Thyroid gland (tissue), 4 donors: ENCODE results near the gene NAA80. TPM values are rescaled to one million over a fixed set of nuclear protein-coding genes. Genes with fewer than 3 reads are reported as not detected.
A peak's percentile ranks its signal among the peaks of the same experiment; 100 is the strongest.

Source experiments
- DNase-seq, 2 donors: peaks; one replicate each; pipeline ENCODE4 v3.0.0-alpha.2; 2019
- H3K27ac ChIP-seq, 3 donors: fragments of 200-600 bp; sonication (generic); 1 replicate in 2 of 3; 2 replicates in 1 of 3; pipeline ENCODE4 v1.5.1; 2016 to 2019; ENCODE audit warnings: mild to moderate bottlenecking in 1 of 3, moderate library complexity in 1 of 3
- H3K27me3 ChIP-seq: fragments of 200-600 bp; sonication (generic); one replicate; pipeline ENCODE4 v1.5.1; 2019
- H3K36me3 ChIP-seq, 2 donors: fragments of 200-600 bp; sonication (generic); one replicate each; pipeline ENCODE4 v1.5.1; 2016 to 2019
- H3K4me1 ChIP-seq, 2 donors: fragments of 200-600 bp; sonication (generic); one replicate each; pipeline ENCODE4 v1.5.1; 2017 to 2019
- H3K4me3 ChIP-seq, 3 donors: fragments of 200-600 bp; sonication (generic); replicated peaks in 1 of 3; 1 replicate in 2 of 3; 2 replicates in 1 of 3; pipeline ENCODE4 v1.5.1; 2016; ENCODE audit warnings: mild to moderate bottlenecking in 1 of 3
- H3K9me3 ChIP-seq: fragments of 200-600 bp; sonication (generic); one replicate; pipeline ENCODE4 v1.5.1; 2017
- CTCF ChIP-seq, 6 experiments: fragments of 200-600 bp in 3 of 6; fragments of 450-650 bp in 3 of 6; sonication (generic) in 3 of 6; IDR thresholded peaks; one replicate each; pipeline ENCODE4 v1.5.1; 2016 to 2019; ENCODE audit warnings: antibody characterized with exemption in 6 of 6, mild to moderate bottlenecking in 2 of 6, inconsistent platforms in 1 of 6, moderate library complexity in 1 of 6
- POLR2A ChIP-seq, 2 donors: fragments of 450-650 bp; IDR thresholded peaks; one replicate each; pipeline ENCODE4 v1.6.1; 2017; ENCODE audit warnings: antibody characterized with exemption in 2 of 2, mild to moderate bottlenecking in 2 of 2, moderate library complexity in 1 of 2
- WGBS, 2 donors: methylation state at CpG; one replicate each; pipeline ENCODE4 v1.1.5; 2017; 5-methylcytosine and 5-hydroxymethylcytosine counted together
- intact Hi-C: fragments of 100-400 bp; cut with DNase I; formaldehyde crosslinking; loops from one replicate; pipeline ENCODE4 v1.15.1; 2023
- total RNA-seq, 4 donors: library from RNA; depleted of rRNA; stranded (reverse); fragments of >200 nt; gene quantifications; one replicate each; pipeline ENCODE4 v1.2.3, GENCODE V29; 2016

The NAA80 gene
- total RNA-seq, 4 donors from 2014 or later: 6.9 to 15.2 (median 10.8) TPM

- H3K27me3 ChIP-seq: no peaks in the 10 kb centered on the region
- peaks cover 22 to 34% of the 10 kb centered on the region in 2 donors for H3K4me1 ChIP-seq
- 68 to 78% methylated on average over 9 of the region's 9 CpGs for WGBS, 2 donors
- H3K36me3 ChIP-seq: no peaks in the 10 kb centered on the region
- DNase-seq: no peak
- TF ChIP-seq POLR2A (IDR thresholded peaks at IDR 0.05) (no peak), CTCF (IDR thresholded peaks at IDR 0.05) (no peak)
- H3K27ac ChIP-seq: peak overlapping the region; percentile 5 to 76 (median 75)
- no peaks in the 10 kb centered on the region for H3K9me3 ChIP-seq
- intact Hi-C loops: no loop called here
- peak overlapping the region in 1 of 3 donors; percentile 40 for H3K4me3 ChIP-seq
These were observed 40.9 kb upstream of the NAA80 start for GRCh38 chr3:50340147-50340447.

DNA sequence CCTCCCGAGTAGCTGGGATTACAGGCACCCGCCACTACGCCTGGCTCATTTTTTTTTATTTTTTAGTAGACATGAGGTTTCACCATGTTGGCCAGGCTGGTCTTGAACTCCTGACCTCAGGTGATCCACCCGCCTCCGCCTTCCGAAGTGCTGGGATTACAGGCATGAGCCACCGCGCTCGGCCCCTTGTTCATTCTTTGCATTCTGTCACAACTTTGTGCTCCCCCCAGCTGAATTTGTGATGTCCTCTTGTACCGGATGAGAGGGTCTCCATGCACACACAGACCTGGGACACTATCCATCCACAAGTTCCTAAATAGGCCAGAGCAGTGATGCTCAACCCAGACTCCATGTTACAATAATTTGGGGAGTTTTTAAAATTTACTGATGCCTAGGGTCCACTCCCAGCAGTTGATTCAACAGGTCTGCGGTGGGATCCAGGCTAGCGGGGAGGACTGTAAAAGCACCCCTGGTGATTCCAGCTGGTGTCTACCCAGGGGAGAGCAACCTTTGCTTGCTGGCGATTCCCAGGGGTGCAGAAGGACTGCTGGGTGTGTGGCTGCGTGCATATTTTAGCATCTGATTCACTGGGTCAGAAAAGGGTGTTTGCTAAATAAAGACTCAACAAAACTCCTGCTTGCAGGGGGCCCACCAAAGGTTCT is 40.4 kb upstream of the NAA80 start:
- Histone ChIP-seq H3K4me1 (peaks cover 26 to 38% of the 10 kb centered on the region in 2 donors), H3K27me3 (no peaks in the 10 kb centered on the region), H3K27ac (peak overlapping the region; percentile 5 to 76 (median 75)), H3K36me3 (no peaks in the 10 kb centered on the region), H3K4me3 (no peak overlapping the region), H3K9me3 (no peaks in the 10 kb centered on the region)
- whole genome bisulfite sequencing, 2 donors: 77 to 91% methylated on average over 11 to 14 of the region's 14 CpGs
- TF ChIP-seq POLR2A (IDR thresholded peaks at IDR 0.05) (no peak), CTCF (IDR thresholded peaks at IDR 0.05) (no peak)
- intact Hi-C loops: no loop called here
- no peak for DNase-seq

GRCh38 chr3:50338965-50339364 is 39.8 kb upstream of the NAA80 start:
- 76 to 89% methylated on average over 5 of the region's 5 CpGs for WGBS, 2 donors
- Histone ChIP-seq H3K9me3 (no peaks in the 10 kb centered on the region), H3K27ac (peak overlapping the region in 2 of 3 donors; percentile 91 to 96), H3K36me3 (no peaks in the 10 kb centered on the region), H3K4me3 (no peak overlapping the region), H3K4me1 (peaks cover 33 to 45% of the 10 kb centered on the region in 2 donors), H3K27me3 (no peaks in the 10 kb centered on the region)
- no peak for TF ChIP-seq POLR2A (IDR thresholded peaks at IDR 0.05)
- no peak for TF ChIP-seq CTCF (IDR thresholded peaks at IDR 0.05)
- intact Hi-C loops: no loop called here
- DNase-seq: no peak

DNA sequence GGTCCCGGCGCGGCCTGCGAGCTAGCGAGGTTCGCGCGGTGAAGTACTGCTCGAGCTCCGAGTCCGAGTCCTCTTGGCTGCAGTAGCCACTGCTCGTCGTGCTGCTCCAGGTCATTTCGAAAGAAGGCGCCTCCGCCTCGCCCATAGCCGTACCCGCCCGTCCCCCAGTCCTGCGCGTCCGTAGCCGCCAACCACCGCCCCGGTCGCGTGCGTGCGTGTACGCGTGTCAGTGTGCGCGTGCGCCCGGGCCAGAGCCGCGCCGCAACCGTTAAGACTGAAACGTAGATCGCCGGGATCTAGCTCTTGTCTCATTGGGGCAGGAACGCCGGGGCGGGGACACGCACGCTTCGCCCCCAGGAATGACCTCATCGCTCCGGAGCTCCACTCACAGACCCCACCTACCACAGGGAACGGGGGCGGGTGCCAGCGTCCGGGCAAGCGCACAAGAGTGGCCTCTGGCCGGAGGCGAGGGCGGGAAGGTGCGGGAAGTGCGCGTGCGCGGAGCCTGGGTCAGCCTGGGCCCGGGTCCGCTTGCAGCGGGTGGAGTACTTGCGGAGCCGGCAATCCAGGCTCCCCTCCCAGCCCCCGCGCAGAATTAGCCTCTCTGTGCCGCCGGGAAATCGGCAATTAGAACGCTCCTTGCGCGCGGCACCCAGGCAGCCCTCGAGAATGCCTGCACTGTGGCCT is 38.1 kb upstream of the NAA80 start:
- H3K27ac ChIP-seq: peak overlapping the region; percentile 91 to 96 (median 91)
- intact Hi-C loops: no loop called here
- 0% methylated on average over 2 to 6 of the region's 79 CpGs for WGBS, 2 donors
- no peaks in the 10 kb centered on the region for H3K9me3 ChIP-seq
- peak; percentile 62 to 91 for TF ChIP-seq POLR2A (IDR thresholded peaks at IDR 0.05)
- no peak for TF ChIP-seq CTCF (IDR thresholded peaks at IDR 0.05)
- H3K27me3 ChIP-seq: no peaks in the 10 kb centered on the region
- peak overlapping the region; percentile 49 to 79 (median 78) for H3K4me3 ChIP-seq
- H3K4me1 ChIP-seq: peaks cover 36 to 61% of the 10 kb centered on the region in 2 donors
- no peaks in the 10 kb centered on the region for H3K36me3 ChIP-seq
- peak; percentile 100 for DNase-seq
